HG03460 (cell line): Measurements from ENCODE around the gene PLEKHA5.
"Not testable (repeated sequence)": the region's sequence is repeated elsewhere in the genome, so short reads cannot be mapped to it uniquely, and the experiment has no call there.

Experiments used
- ATAC-seq: cut with Tn5 transposase; IDR thresholded peaks from one replicate; pipeline ENCODE4 v1.9.1; 2021; ENCODE audit not compliant: unreplicated experiment

The PLEKHA5 gene

DNA sequence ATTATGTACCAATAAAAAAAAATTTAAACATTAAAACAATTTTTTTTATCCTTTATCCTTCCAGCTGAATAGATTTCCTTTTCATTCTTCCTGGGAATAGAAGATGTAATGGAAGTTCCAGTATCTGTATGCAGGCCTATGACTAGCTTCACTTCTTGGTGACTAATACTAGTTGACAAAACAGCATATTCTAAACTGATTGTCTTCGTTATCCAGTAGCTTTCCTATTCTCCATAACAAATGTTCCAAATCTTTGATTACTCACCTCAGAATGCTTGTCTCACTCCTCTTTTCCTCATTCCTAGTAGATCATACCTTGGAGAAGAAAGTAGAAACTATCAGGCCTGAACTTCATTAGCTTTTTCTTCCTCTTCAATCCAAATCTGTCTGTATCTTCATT, 70.7 kb downstream of the PLEKHA5 start:
- ATAC-seq, result no peak

DNA sequence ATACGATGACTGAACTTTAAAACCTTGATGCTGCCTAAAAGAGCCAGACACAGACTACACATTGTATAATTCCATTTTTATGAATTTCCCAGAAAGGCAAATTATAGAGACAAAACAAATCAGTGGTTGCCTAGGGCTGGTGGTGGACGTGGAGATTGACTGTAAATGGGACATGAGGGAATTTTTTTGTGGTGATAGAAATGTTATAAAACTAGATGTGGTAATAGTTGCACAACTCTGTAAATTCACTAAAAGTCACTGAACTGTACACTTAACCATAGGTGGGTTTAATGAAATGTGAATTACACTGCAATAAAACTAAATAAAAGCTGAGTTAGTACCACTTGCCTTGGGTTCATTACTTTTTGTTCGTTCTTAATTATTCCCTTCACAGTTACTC, 72.1 kb downstream of the PLEKHA5 start:
- ATAC-seq, result no peak

GRCh38 chr12:19203013-19203412, 73.5 kb downstream of the PLEKHA5 start:
- no peak for ATAC-seq

- no peak for ATAC-seq
These were observed 74.3 kb downstream of the PLEKHA5 start for GRCh38 chr12:19203539-19204506.

GRCh38 chr12:19205120-19205519, 75.6 kb downstream of the PLEKHA5 start:
- ATAC-seq, result no peak

GRCh38 chr12:19206493-19207077, 77.1 kb downstream of the PLEKHA5 start:
- ATAC-seq, result no peak

DNA sequence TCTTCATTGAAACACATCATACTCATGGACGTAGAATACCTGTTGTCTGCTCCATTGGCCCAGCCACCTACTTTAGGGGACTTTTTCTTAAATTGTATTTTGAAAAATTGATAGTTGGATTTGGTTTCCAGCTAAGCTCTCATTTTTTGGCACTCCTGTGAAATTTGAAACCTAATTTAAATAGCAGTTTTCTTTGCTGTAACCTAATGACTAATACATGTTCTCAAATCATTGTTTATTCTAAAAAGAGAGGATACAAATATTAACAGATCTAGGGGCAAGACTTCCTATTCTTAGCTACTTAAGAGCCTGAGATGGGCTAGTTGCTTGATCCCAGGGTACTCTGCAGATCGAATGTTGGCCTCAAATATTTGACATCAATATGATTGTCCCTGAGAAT, 78.9 kb downstream of the PLEKHA5 start:
- ATAC-seq, result no peak

DNA sequence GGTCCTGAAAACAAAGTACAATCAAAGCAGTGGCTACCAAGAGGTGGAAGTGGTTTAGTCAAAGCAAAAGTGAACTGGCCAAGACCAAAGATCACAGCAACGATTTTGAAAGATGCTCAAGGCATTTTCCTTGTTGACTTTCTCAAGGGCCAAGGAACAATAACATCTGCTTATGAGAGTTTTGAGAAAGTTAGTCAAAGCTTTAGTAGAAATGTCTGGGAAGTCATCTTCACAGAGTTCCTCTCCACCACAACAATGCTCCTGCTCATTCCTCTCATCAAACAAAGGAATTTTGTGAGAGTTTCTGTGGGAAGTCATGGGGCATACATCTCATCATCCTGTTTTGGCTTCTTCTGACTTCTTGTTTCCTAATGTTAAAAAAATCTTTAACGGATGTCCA, 80.1 kb downstream of the PLEKHA5 start:
- ATAC-seq, result no peak

DNA sequence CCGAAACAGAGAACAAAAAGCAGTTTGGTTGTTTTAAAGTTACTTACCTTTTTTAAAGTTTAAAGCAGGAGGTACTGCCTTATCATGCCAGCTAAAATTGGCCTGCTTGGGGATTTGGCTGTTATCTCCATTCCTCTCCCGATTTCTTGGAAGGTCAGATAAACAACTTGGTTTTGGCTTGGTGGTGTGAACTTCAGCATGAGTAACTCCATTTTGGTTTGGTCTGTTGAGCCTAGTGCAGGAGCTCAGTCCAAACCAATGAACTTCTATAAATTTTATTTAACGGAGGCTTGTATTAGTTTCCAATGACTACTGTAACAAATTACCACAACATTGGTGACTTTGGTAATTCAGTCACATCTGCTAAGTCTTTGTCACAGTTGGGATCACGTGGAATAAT, 82.3 kb downstream of the PLEKHA5 start:
- ATAC-seq, result no peak

DNA sequence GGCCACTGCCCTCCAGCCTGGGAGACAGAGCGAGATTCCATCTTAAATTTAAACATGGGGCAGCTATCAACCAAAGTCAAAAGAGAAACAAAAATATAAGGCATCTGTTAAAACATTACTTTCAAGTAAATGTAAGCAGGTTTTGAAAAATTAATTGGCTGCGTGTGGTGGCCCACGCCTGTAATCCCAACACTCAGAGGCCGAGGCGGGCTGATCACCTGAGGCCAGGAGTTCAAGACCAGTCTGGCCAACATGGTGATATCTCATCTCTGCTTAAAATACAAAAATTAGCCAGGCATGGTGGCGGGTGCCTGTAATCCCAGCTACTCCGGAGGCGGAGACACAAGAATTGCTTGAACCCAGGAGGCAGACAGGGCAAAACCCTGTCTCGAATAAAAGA, 82.7 kb downstream of the PLEKHA5 start:
- no peak for ATAC-seq

GRCh38 chr12:19214020-19214419, 84.5 kb downstream of the PLEKHA5 start:
- ATAC-seq, result no peak

DNA sequence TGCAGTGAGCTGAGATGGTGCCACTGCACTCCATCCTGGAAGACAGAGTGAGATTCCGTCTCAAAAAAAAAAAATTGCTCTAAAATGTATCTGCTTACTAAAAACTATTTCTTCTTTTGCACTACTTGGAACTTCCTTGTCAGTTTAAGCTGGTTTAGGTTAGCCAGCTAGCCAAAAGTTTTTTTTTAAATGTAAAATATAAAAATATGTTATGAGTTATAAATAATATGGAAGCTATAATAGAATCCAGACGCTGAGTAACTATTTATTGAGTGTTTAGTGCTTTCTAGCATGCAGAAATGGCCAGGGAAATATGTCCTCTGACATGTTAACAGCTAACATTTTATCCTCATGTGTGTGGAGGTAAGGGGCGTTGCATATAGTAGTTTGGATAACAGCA, 85.6 kb downstream of the PLEKHA5 start:
- ATAC-seq, result no peak

DNA sequence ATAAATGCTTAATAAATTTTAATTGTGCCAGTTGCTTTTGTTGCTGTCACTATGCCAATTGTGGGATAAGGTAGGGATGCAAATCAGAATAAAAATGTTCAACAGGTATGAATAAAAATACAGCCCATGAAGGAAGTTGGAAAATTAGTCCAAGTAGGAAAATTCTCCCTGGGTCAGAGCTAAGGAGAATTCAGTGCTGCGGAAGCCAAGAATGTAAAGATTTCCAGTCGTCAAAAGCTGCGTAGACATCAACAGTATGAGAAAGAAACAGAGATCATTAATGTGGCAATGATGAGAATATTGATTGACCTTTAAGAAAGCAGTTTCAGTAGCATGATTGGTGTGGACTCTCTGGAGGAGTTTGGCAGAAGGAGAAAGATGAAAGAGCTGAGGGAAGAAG, 87.9 kb downstream of the PLEKHA5 start:
- no peak for ATAC-seq

- ATAC-seq, result no peak
These were observed 90.7 kb downstream of the PLEKHA5 start for GRCh38 chr12:19220205-19220604.

DNA sequence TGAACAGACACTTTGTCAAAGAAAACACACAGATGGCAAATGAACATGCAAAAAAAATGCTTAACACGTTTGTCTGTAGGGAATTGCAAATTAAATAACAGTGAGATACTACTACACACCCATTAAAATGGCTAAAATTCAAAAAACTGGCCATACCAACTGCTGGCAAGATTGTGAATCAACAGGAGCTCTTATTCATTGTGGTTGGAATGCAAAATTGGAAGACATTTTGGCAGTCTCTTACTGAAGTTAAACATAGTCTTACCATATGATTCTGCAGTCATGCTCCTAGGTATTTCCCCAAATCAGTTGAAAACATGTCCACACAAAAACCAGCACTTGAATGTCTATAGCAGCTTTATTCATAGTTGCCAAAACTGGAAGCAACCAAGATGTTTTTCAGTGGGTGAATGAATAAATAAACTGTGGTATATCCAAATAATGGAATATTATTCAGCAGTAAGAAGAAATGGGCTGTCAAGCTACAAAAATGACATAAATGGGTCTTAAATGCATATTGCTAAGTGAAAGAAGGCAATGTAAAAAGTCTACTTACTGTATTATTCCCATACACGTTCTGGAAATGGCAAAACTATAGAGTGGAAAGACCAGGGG, 91.4 kb downstream of the PLEKHA5 start:
- no peak for ATAC-seq

- ATAC-seq, result no peak
These were observed 93.0 kb downstream of the PLEKHA5 start for GRCh38 chr12:19222558-19222957.

DNA sequence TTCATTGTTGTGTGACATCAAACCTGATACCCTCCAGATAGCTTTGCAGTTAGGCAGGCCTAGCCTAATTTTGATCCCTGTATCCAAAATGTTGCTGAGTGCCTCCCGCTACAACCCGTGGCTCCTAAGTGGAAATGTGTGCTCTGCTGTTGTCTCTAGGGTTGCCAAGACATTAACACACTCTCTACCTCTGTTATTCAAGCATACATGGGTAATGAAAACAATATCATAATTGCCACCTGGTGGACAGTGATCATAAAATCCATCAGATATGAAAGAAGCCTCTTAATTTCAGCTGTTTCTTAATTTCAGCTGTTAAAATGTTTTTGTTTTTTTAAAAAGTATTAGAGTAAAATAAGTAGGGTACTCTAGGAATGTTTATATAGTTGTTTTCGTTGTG, 93.5 kb downstream of the PLEKHA5 start:
- no peak for ATAC-seq

GRCh38 chr12:19223695-19224094, 94.2 kb downstream of the PLEKHA5 start:
- ATAC-seq, result no peak

DNA sequence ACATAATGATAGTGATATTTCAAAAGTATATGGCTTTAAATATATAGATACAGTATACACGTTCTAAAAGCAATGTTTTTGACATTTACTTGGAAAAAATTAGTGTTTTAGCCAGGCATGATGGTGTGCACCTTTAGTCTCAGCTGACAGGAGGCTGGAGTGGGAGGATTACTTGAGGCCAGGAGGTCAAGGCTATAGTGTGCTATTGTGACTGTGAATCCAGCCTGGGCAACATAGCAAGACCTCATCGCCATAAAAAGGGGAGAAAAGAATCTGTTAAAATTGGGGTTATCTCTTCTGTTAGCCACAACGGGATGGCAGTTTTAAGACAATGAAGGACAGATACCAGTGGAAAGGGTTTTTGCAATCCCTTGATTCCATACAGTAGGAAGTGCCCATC, 95.2 kb downstream of the PLEKHA5 start:
- ATAC-seq, result no peak

DNA sequence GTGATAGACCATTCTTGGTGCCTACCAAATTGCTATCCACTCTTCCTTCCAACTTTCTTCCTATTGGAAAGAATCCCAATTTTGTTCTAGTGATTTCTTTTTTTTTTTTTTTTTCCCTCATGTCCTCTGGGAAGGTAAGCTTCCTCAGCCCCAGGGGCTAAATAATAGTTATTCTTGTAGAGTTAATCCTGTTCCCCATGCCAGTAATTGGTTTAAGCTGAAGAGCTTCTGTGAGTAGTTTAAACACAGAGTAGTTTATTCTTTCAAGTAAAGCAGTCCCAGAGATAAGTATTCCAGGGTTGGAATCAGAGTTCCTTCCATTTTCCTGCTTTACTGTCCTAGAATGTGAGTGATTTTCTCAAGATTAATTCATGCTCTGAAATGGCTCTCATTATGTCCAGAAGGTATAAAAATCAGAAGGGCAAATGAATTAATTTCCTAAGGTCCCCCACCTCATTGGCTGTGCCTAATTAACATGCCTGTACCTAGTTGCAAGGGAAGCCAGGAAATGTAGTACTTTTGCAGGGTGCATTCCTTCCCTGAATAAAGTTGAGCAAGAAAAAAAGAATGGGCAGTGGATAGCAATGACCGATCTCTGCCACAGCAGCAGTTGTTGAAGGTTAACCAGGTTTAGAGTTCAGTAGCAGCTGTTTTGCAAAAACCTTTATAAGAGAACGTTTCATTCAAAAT, 97.8 kb downstream of the PLEKHA5 start:
- ATAC-seq, result no peak

DNA sequence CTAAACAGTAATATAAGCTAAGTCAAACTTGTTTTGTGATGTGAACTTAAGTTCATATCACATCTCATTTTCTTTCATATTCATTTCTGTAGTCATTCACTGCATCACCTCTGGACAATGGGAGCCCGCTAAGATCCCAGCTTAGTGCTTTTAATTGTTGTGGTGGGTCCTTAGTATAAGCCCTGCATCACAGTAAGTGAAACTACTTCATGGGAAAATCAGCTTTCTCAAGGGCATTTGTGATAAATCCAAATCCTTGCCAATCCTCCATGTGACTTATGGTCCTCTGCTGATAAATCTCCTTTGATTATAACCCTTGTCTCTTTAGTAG, 98.3 kb downstream of the PLEKHA5 start:
- ATAC-seq, result no peak

- not testable (repeated sequence) for ATAC-seq
These were observed 99.5 kb downstream of the PLEKHA5 start for GRCh38 chr12:19229021-19229420.
